Activated CD8-positive, alpha-beta memory T cell treated with anti-CD3 and anti-CD28 coated beads, Interleukin-2, amount 50 U/mL, for 48 hours (primary cell): ENCODE data around the gene LIMA1.
A peak's percentile ranks its signal among the peaks of the same experiment; 100 is the strongest.
"Not testable (repeated sequence)": the region's sequence is repeated elsewhere in the genome, so short reads cannot be mapped to it uniquely, and the experiment has no call there.

Experiments used
- DNase-seq: peaks from one replicate; pipeline ENCODE4 v3.0.0-alpha.2; 2020

Gene LIMA1

GRCh38 chr12:50246873-50247612, 36.3 kb downstream of the LIMA1 start:
- peak; percentile 76 for DNase-seq

GRCh38 chr12:50246197-50246865, 37.0 kb downstream of the LIMA1 start:
- no peak for DNase-seq

GRCh38 chr12:50243507-50243906, 39.8 kb downstream of the LIMA1 start:
- DNase-seq: no peak

GRCh38 chr12:50242751-50243191, 40.5 kb downstream of the LIMA1 start:
- DNase-seq: no peak

GRCh38 chr12:50241178-50241577, 42.1 kb downstream of the LIMA1 start:
- no peak for DNase-seq

GRCh38 chr12:50240792-50241114, 42.6 kb downstream of the LIMA1 start:
- no peak for DNase-seq

GRCh38 chr12:50240096-50240791, 43.1 kb downstream of the LIMA1 start:
- no peak for DNase-seq

GRCh38 chr12:50239355-50239891, 43.9 kb downstream of the LIMA1 start:
- DNase-seq: no peak

GRCh38 chr12:50234347-50234746, 49.0 kb downstream of the LIMA1 start:
- DNase-seq: no peak

- no peak for DNase-seq
These were observed 50.5 kb downstream of the LIMA1 start for GRCh38 chr12:50232771-50233209.

GRCh38 chr12:50232206-50232605, 51.1 kb downstream of the LIMA1 start:
- DNase-seq: no peak

- DNase-seq: no peak
These were observed 52.0 kb downstream of the LIMA1 start for GRCh38 chr12:50231346-50231745.

- DNase-seq: no peak
These were observed 53.1 kb downstream of the LIMA1 start for GRCh38 chr12:50230217-50230616.

GRCh38 chr12:50224026-50224692, 59.2 kb downstream of the LIMA1 start:
- no peak for DNase-seq

GRCh38 chr12:50222275-50222783, 61.0 kb downstream of the LIMA1 start:
- DNase-seq: peak; percentile 67

- DNase-seq: no peak
These were observed 61.9 kb downstream of the LIMA1 start for GRCh38 chr12:50221228-50222008.

GRCh38 chr12:50220363-50220995, 62.8 kb downstream of the LIMA1 start:
- no peak for DNase-seq

- DNase-seq: no peak
These were observed 63.8 kb downstream of the LIMA1 start for GRCh38 chr12:50219544-50219943.

- DNase-seq: not testable (repeated sequence)
These were observed 64.3 kb downstream of the LIMA1 start for GRCh38 chr12:50219001-50219400.

GRCh38 chr12:50218386-50218785, 64.9 kb downstream of the LIMA1 start:
- DNase-seq: no peak

GRCh38 chr12:50217202-50217601, 66.1 kb downstream of the LIMA1 start:
- no peak for DNase-seq

GRCh38 chr12:50215033-50215432, 68.3 kb downstream of the LIMA1 start:
- no peak for DNase-seq
